ENCODE results near the gene YKT6. TPM values are rescaled to one million over a fixed set of nuclear protein-coding genes. Genes with fewer than 3 reads are reported as not detected.

YKT6 gene
- total and polyA plus RNA-seq, 2 donors (not counting 3 experiments of a cell fraction or from before 2014, with no cell fraction given) = 117 to 120 TPM

GRCh38 chr7:44215531-44215930 is 14.8 kb downstream of the YKT6 start:
- Histone ChIP-seq H3K9me3 (replicated peaks; ENCODE audit: control insufficient read depth, insufficient read depth, low read length) (no peaks in the 10 kb centered on the region), H3K4me2 (ENCODE audit: insufficient read depth, low read length) (no peak overlapping the region), H3K4me1 (ENCODE audit: control insufficient read depth, extremely low read depth, insufficient read depth, low read length) (no peaks in the 10 kb centered on the region), H3K36me3 (ENCODE audit: control insufficient read depth in 2 of 2, extremely low read depth in 1 of 2, insufficient read depth in 2 of 2, low read length in 2 of 2) (peaks cover 0 to 25% of the 10 kb centered on the region in 2 experiments), H2AFZ (ENCODE audit: low read depth, low read length) (no peak overlapping the region), H3K9ac (replicated peaks; ENCODE audit: extremely low read depth, insufficient read depth, low read length) (no peak overlapping the region), H3K4me3 (replicated peaks in 1 of 3; ENCODE audit: insufficient read depth in 1 of 3, low read depth in 1 of 3, low read length in 3 of 3) (no peak overlapping the region), H3K79me2 (ENCODE audit: control insufficient read depth, insufficient read depth, low read length) (no peaks in the 10 kb centered on the region), H3K27me3 (ENCODE audit: control insufficient read depth in 2 of 2, insufficient read depth in 2 of 2, low read length in 2 of 2) (no peaks in the 10 kb centered on the region), H4K20me1 (replicated peaks; ENCODE audit: control insufficient read depth, extremely low read depth, insufficient read depth, low read length) (no peaks in the 10 kb centered on the region), H3K9me1 (replicated peaks; ENCODE audit: control insufficient read depth, extremely low read depth, insufficient read depth, low read length) (no peaks in the 10 kb centered on the region), H3K27ac (ENCODE audit: insufficient read depth, low read depth, low read length) (no peak overlapping the region)
- ChIA-PET POLR2A (no interaction called here), CTCF (interaction anchor here (2.5 kb wide), 2 partner anchors 44 to 350 kb away, joined by 6 to 18 read pairs; no protein-coding TSS in a partner anchor)
- TF ChIP-seq POLR2A (IDR thresholded peaks at IDR 0.05; ENCODE audit: low read depth, low read length) = no peak
- TF ChIP-seq MYC (IDR thresholded peaks at IDR 0.05; ENCODE audit: low read depth, low read length) = no peak
- no peak for TF ChIP-seq CTCF (IDR thresholded peaks at IDR 0.05; ENCODE audit: extremely low read depth in 1 of 2, insufficient read depth in 1 of 2, low read depth in 1 of 2, low read length in 2 of 2)
- TF ChIP-seq GATA2 (IDR thresholded peaks at IDR 0.05; ENCODE audit: insufficient read depth, insufficient read length, low read depth, low read length) = no peak
- TF ChIP-seq EZH2 (IDR thresholded peaks at IDR 0.05; ENCODE audit: borderline replicate concordance, low read depth, low read length, severe bottlenecking) = no peak
- no peak for TF ChIP-seq MAX (IDR thresholded peaks at IDR 0.05; ENCODE audit: insufficient read depth, insufficient read length)
- no peak for TF ChIP-seq JUN (IDR thresholded peaks at IDR 0.05; ENCODE audit: borderline replicate concordance, insufficient read depth, insufficient read length, low read depth)
- no peak for TF ChIP-seq FOS (IDR thresholded peaks at IDR 0.05; ENCODE audit: borderline replicate concordance, insufficient read depth, low read length)
- TF ChIP-seq POLR2AphosphoS5 (IDR thresholded peaks at IDR 0.05; ENCODE audit: insufficient read depth, low read depth, low read length) = no peak
- FAIRE-seq (no peak), DNase-seq (ENCODE audit: low read depth, low spot score) (no peak)
- BruUV-seq (replicated peaks) = no TSS peak
- dilution Hi-C loops (cut with MboI; ENCODE audit: extremely low pct_ligation_motif_present, low sequenced_read_pairs) (no loop called here), intact Hi-C loops (cut with micrococcal nuclease) (no loop called here)

Measured in endothelial cell of umbilical vein (primary cell).